CD8-positive, alpha-beta memory T cell (primary cell): Measurements from ENCODE around the gene RPS25. TPM values are rescaled to one million over a fixed set of nuclear protein-coding genes. Genes with fewer than 3 reads are reported as not detected.
A peak's percentile ranks its signal among the peaks of the same experiment; 100 is the strongest.
"Not testable (repeated sequence)": the region's sequence is repeated elsewhere in the genome, so short reads cannot be mapped to it uniquely, and the experiment has no call there.

Source experiments
- CTCF ChIA-PET: fragments of 350-600 bp; sonication (Branson Sonifier 250); formaldehyde crosslinking; loops from one replicate; lab custom pipeline; 2021; ENCODE audit warnings: antibody characterized with exemption; lab: Charles Lee
- POLR2A ChIA-PET: fragments of 350-600 bp; sonication (Branson Sonifier 250); formaldehyde crosslinking; loops from one replicate; lab custom pipeline; 2021; ENCODE audit warnings: antibody characterized with exemption; lab: Charles Lee
- DNase-seq, 5 donors: peaks; one replicate each; pipeline versions ENCODE4 v3.0.0 to v3.0.0-alpha.2; 2020 to 2022; ENCODE audit warnings: mixed read lengths in 1 of 5
- H3K27ac ChIP-seq: one replicate; pipeline ENCODE4 v1.7.0; 2013; ENCODE audit warnings: low read depth, mild to moderate bottlenecking, low read length, moderate library complexity
- H3K27me3 ChIP-seq: 2 replicates; pipeline ENCODE4 v1.7.0; 2013; ENCODE audit warnings: low read length, mild to moderate bottlenecking; ENCODE audit not compliant: insufficient read depth, poor library complexity, severe bottlenecking
- H3K36me3 ChIP-seq: 2 replicates; pipeline ENCODE4 v1.7.0; 2013; ENCODE audit warnings: mild to moderate bottlenecking, low read length, moderate library complexity; ENCODE audit not compliant: insufficient read depth
- H3K4me1 ChIP-seq: 2 replicates; pipeline ENCODE4 v1.7.0; 2013; ENCODE audit warnings: mild to moderate bottlenecking, low read length, moderate library complexity; ENCODE audit not compliant: insufficient read depth
- H3K4me3 ChIP-seq: 2 replicates; pipeline ENCODE4 v1.7.0; 2013; ENCODE audit warnings: mild to moderate bottlenecking, low read length
- H3K9me3 ChIP-seq: 2 replicates; pipeline ENCODE4 v1.7.0; 2013; ENCODE audit warnings: mild to moderate bottlenecking, low read length
- H3K27ac Mint-ChIP-seq, 8 donors: one replicate each; pipeline ENCODE4 v1.8.0; 2020 to 2021; ENCODE audit warnings: mixed read lengths in 8 of 8, mild to moderate bottlenecking in 6 of 8, inconsistent platforms in 3 of 8, moderate library complexity in 3 of 8
- H3K27me3 Mint-ChIP-seq, 2 donors: one replicate each; pipeline ENCODE4 v1.8.0; 2020 to 2021; ENCODE audit warnings: mixed read lengths in 2 of 2, mild to moderate bottlenecking in 1 of 2, moderate library complexity in 1 of 2
- H3K36me3 Mint-ChIP-seq, 3 donors: one replicate each; pipeline ENCODE4 v1.8.0; 2020 to 2021; ENCODE audit warnings: mixed read lengths in 3 of 3, inconsistent platforms in 1 of 3, mild to moderate bottlenecking in 1 of 3
- H3K4me1 Mint-ChIP-seq, 3 donors: one replicate each; pipeline ENCODE4 v1.8.0; 2020 to 2021; ENCODE audit warnings: mixed read lengths in 3 of 3, inconsistent platforms in 1 of 3, mild to moderate bottlenecking in 1 of 3
- H3K4me3 Mint-ChIP-seq, 7 donors: one replicate each; pipeline ENCODE4 v1.8.0; 2020 to 2021; ENCODE audit warnings: mixed read lengths in 7 of 7, mild to moderate bottlenecking in 6 of 7, moderate library complexity in 4 of 7, inconsistent platforms in 2 of 7
- H3K9me3 Mint-ChIP-seq, 5 donors: one replicate each; pipeline ENCODE4 v1.8.0; 2020 to 2022; ENCODE audit warnings: mixed read lengths in 5 of 5, mild to moderate bottlenecking in 3 of 5, moderate library complexity in 2 of 5, inconsistent platforms in 1 of 5
- polyA plus RNA-seq: library from polyadenylated mRNA; unstranded; fragments of 300-500 nt; fragmentation: Illumina TruSeq; gene quantifications from one replicate; pipeline ENCODE4 v1.2.3, GENCODE V29; 2021
- total RNA-seq, 2 experiments: library from RNA; stranded (reverse); gene quantifications; one replicate each; pipeline ENCODE4 v1.2.3, GENCODE V29; 2021

The RPS25 gene
- total and polyA plus RNA-seq, 3 experiments from 2014 or later: 1,415 to 4,526 (median 1,447) TPM

DNA sequence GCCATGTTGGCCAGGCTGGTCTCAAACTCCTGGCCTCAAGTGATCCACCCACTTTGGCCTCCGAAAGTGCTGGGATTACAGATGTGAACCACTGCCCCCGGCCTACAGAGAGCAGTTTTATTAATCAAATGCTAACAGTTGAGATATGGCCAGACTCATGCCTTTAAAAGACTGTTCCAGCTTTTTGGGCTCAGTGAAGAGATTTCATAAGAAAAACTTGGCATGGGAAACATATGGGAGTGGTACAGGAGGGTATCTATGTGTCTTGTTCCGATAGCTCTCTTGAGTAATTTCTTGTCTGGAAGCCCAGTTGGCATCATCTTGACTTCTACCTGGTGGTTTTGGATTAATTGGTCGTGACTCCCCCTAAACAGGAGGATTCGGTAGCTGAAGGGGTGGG is 20.7 kb upstream of the RPS25 start:
- H3K4me3 ChIP-seq: no peak overlapping the region
- H3K4me1 ChIP-seq: no peaks in the 10 kb centered on the region
- Mint-ChIP-seq H3K36me3 (no peaks in the 10 kb centered on the region), H3K9me3 (no peaks in the 10 kb centered on the region), H3K27me3 (peaks cover 0 to 3% of the 10 kb centered on the region in 2 donors), H3K4me3 (peak overlapping the region in 1 of 7 donors; percentile 37), H3K27ac (peak overlapping the region in 1 of 8 donors; percentile 4), H3K4me1 (no peaks in the 10 kb centered on the region)
- ChIA-PET CTCF (no interaction called here), POLR2A (interaction anchor here (1.4 kb wide), 1 partner anchor 18 kb away, joined by 4 read pairs; the partner anchor contains the start of gene HYOU1)
- no peaks in the 10 kb centered on the region for H3K9me3 ChIP-seq
- H3K36me3 ChIP-seq: no peaks in the 10 kb centered on the region
- H3K27me3 ChIP-seq: no peaks in the 10 kb centered on the region
- no peak for DNase-seq
- H3K27ac ChIP-seq: no peak overlapping the region

DNA sequence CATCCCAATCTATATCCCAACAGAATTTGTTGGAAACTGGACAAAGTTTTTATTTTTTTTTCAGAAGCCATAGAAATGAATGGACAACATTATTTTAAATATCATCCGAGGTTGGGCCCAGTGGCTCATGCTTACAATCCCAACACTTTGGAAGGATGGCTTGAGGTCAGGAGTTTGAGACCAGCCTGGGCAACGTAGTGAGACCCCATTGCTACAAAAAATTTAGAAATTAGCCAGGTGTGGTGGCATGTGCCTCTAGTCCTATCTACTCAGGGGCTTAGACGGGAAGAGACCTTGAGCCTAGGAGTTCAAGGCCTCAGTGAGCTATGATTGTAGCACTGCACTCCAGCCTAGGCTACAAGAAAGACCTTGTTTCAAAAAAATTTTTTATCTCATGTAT is 16.7 kb upstream of the RPS25 start:
- Mint-ChIP-seq H3K4me3 (no peak overlapping the region), H3K9me3 (no peaks in the 10 kb centered on the region), H3K27me3 (peaks cover 0 to 3% of the 10 kb centered on the region in 2 donors), H3K4me1 (peaks cover 2 to 8% (median 4%) of the 10 kb centered on the region in 3 donors), H3K27ac (no peak overlapping the region), H3K36me3 (no peaks in the 10 kb centered on the region)
- Histone ChIP-seq H3K36me3 (no peaks in the 10 kb centered on the region), H3K4me1 (peaks cover 3% of the 10 kb centered on the region), H3K4me3 (no peak overlapping the region), H3K9me3 (no peaks in the 10 kb centered on the region), H3K27ac (no peak overlapping the region), H3K27me3 (no peaks in the 10 kb centered on the region)
- POLR2A ChIA-PET: no interaction called here
- CTCF ChIA-PET: interaction anchor here (1.1 kb wide), 1 partner anchor 20 kb away, joined by 4 read pairs; no protein-coding TSS in a partner anchor
- no peak for DNase-seq

GRCh38 chr11:119033421-119033820 is 15.3 kb upstream of the RPS25 start:
- not testable (repeated sequence) for H3K4me3 ChIP-seq, H3K9me3 Mint-ChIP-seq, H3K9me3 ChIP-seq, H3K27ac Mint-ChIP-seq, H3K4me3 Mint-ChIP-seq, DNase-seq, H3K36me3 ChIP-seq, H3K27me3 ChIP-seq, H3K27ac ChIP-seq, H3K36me3 Mint-ChIP-seq, H3K27me3 Mint-ChIP-seq
- ChIA-PET CTCF (interaction anchor here (0.8 to 1.1 kb wide), 3 partner anchors 19 to 173 kb away, joined by 3 to 4 read pairs (median 3); partner anchors contain the start of genes CBL and HYOU1), POLR2A (interaction anchor here (0.7 kb wide), 2 partner anchors 91 to 547 kb away, joined by 4 to 6 read pairs; no protein-coding TSS in a partner anchor)
- H3K4me1 Mint-ChIP-seq: peaks cover 9 to 21% (median 15%) of the 10 kb centered on the region in 3 donors
- peaks cover 12% of the 10 kb centered on the region for H3K4me1 ChIP-seq

GRCh38 chr11:119031912-119032280 is 13.8 kb upstream of the RPS25 start:
- H3K4me1 ChIP-seq: peaks cover 12% of the 10 kb centered on the region
- POLR2A ChIA-PET: interaction anchor here (0.8 kb wide), 1 partner anchor 14 kb away, joined by 4 read pairs; the partner anchor contains the start of genes RPS25 and TRAPPC4
- no peaks in the 10 kb centered on the region for H3K36me3 ChIP-seq
- H3K9me3 ChIP-seq: no peaks in the 10 kb centered on the region
- CTCF ChIA-PET: interaction anchor here (1.0 to 1.5 kb wide), 7 partner anchors 10 to 137 kb away, joined by 3 to 8 read pairs (median 3); partner anchors contain the start of genes NLRX1, RPS25 and TRAPPC4
- H3K27ac Mint-ChIP-seq: peak overlapping the region in 1 of 8 donors; percentile 89
- H3K4me3 ChIP-seq: no peak overlapping the region
- peak overlapping the region in 1 of 7 donors; percentile 36 for H3K4me3 Mint-ChIP-seq
- no peaks in the 10 kb centered on the region for H3K27me3 ChIP-seq
- peaks cover 0 to 3% (median 0%) of the 10 kb centered on the region in 3 donors for H3K36me3 Mint-ChIP-seq
- no peaks in the 10 kb centered on the region for H3K9me3 Mint-ChIP-seq
- no peaks in the 10 kb centered on the region for H3K27me3 Mint-ChIP-seq
- H3K27ac ChIP-seq: no peak overlapping the region
- DNase-seq: no peak
- peaks cover 9 to 24% (median 18%) of the 10 kb centered on the region in 3 donors for H3K4me1 Mint-ChIP-seq

DNA sequence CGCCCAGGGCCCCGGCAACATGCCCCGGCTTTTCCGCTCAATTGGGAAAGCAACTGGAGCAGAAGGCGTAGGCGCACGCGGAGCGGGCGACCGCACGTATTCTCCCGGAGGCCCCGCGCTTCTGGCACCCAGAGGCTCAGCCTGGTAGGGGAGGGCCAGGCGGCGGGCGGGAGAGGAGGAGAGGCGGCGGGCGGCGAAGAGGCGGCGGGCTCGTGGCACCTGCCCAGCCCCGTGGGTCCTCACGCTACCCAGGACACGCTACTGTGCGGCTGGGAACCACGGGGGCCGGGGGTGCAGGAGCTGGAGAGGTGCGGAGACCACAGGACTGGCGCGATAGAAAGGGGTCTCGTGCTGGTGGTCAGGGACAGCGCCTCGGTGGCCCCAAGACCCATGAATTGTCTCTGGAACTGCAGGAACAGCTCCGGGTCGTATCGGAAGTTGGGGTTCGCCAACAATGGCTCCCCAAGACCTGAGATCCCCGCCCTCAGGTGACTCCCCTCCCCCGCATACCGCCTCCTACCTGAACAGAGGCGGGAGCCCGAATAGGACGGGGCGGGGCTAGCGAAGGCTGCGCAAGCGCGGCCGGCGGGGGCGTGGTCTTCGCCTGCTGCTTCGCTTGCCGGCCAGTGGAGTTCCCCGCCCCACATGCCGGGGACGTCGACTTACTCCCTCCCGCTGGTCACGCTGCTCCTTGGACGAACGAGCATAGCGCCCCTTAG is 12.3 kb upstream of the RPS25 start, which contains the start of gene SLC37A4:
Gene SLC37A4, minus strand, starts transcription at position 549 of the 719 bp plus-strand sequence.
- Histone ChIP-seq H3K9me3 (no peaks in the 10 kb centered on the region), H3K27ac (peak within 1 kb of the TSS; percentile 75), H3K4me3 (peak within 1 kb of the TSS; percentile 85), H3K36me3 (no peaks in the 10 kb centered on the region), H3K4me1 (peaks cover 12% of the 10 kb centered on the region), H3K27me3 (no peaks in the 10 kb centered on the region)
- ChIA-PET CTCF (interaction anchor here (0.9 to 1.5 kb wide), 6 partner anchors 9 to 49 kb away, joined by 3 to 6 read pairs (median 3); partner anchors contain the start of genes CENATAC and VPS11), POLR2A (interaction anchor here (0.6 to 1.9 kb wide), 3 partner anchors 11 to 25 kb away, joined by 3 to 10 read pairs (median 3); partner anchors contain the start of genes RPS25 and TRAPPC4)
- H3K27ac Mint-ChIP-seq: peak within 1 kb of the TSS; percentile 72 to 97 (median 92)
- peak; percentile 98 to 99 (median 98) for DNase-seq
- peaks cover 11 to 24% (median 19%) of the 10 kb centered on the region in 3 donors for H3K4me1 Mint-ChIP-seq
- H3K9me3 Mint-ChIP-seq: no peaks in the 10 kb centered on the region
- H3K36me3 Mint-ChIP-seq: peaks cover 0 to 13% (median 1%) of the 10 kb centered on the region in 3 donors
- peak within 1 kb of the TSS; percentile 82 to 96 (median 90) for H3K4me3 Mint-ChIP-seq
- no peaks in the 10 kb centered on the region for H3K27me3 Mint-ChIP-seq

GRCh38 chr11:119030029-119030328 is 11.8 kb upstream of the RPS25 start:
- peak in 2 of 5 donors; percentile 4 to 22 for DNase-seq
- Mint-ChIP-seq H3K27ac (peak overlapping the region; percentile 45 to 97 (median 91)), H3K36me3 (peaks cover 0 to 18% (median 4%) of the 10 kb centered on the region in 3 donors), H3K9me3 (no peaks in the 10 kb centered on the region), H3K27me3 (no peaks in the 10 kb centered on the region), H3K4me1 (peaks cover 14 to 24% (median 21%) of the 10 kb centered on the region in 3 donors), H3K4me3 (peak overlapping the region; percentile 82 to 96 (median 90))
- H3K36me3 ChIP-seq: peaks cover 2% of the 10 kb centered on the region
- peak overlapping the region; percentile 85 for H3K4me3 ChIP-seq
- ChIA-PET POLR2A (interaction anchor here (0.7 to 1.9 kb wide), 2 partner anchors 11 to 14 kb away, joined by 3 to 10 read pairs; partner anchors contain the start of genes RPS25 and TRAPPC4), CTCF (interaction anchor here (0.9 to 1.2 kb wide), 2 partner anchors 9 to 32 kb away, joined by 3 to 4 read pairs; partner anchors contain the start of gene CENATAC)
- H3K27me3 ChIP-seq: no peaks in the 10 kb centered on the region
- no peaks in the 10 kb centered on the region for H3K9me3 ChIP-seq
- peak overlapping the region; percentile 75 for H3K27ac ChIP-seq
- peaks cover 14% of the 10 kb centered on the region for H3K4me1 ChIP-seq

- H3K36me3 Mint-ChIP-seq: peaks cover 0 to 23% (median 5%) of the 10 kb centered on the region in 3 donors
- no peak for DNase-seq
- peak overlapping the region; percentile 82 to 96 (median 90) for H3K4me3 Mint-ChIP-seq
- peak overlapping the region; percentile 75 for H3K27ac ChIP-seq
- H3K9me3 Mint-ChIP-seq: no peaks in the 10 kb centered on the region
- H3K4me1 Mint-ChIP-seq: peaks cover 18 to 26% (median 21%) of the 10 kb centered on the region in 3 donors
- H3K27me3 Mint-ChIP-seq: no peaks in the 10 kb centered on the region
- ChIA-PET CTCF (interaction anchor here (1.2 kb wide), 2 partner anchors 11 to 32 kb away, joined by 3 read pairs; partner anchors contain the start of genes CENATAC and RPS25), POLR2A (interaction anchor here (1.9 kb wide), 1 partner anchor 10 kb away, joined by 10 read pairs; the partner anchor contains the start of genes RPS25 and TRAPPC4)
- no peaks in the 10 kb centered on the region for H3K9me3 ChIP-seq
- H3K27ac Mint-ChIP-seq: peak overlapping the region; percentile 45 to 97 (median 90)
- H3K27me3 ChIP-seq: no peaks in the 10 kb centered on the region
- peak overlapping the region; percentile 85 for H3K4me3 ChIP-seq
- peaks cover 17% of the 10 kb centered on the region for H3K4me1 ChIP-seq
- peaks cover 5% of the 10 kb centered on the region for H3K36me3 ChIP-seq
Measured at GRCh38 chr11:119029340-119030028, 11.3 kb upstream of the RPS25 start.
